ENCODE data around the gene ATG10.

DNA sequence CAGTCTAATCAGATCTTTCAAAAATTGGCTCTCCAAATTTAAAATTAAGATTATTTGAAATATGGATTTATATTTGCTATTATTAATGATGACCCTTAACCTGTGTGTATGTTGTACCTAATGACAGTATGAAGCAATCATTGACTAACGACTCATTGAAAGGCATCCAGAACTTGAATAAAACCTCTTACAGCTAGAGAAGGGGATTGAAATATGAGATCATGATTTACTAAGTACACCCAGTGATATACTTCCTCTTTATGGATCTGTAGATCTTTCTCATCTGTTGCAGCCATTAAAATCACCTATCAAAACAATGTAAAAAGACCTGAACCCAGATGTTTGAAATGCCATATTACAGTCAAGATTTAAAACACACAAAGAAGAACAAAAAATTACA, 179.8 kb downstream of the ATG10 start:
- TF ChIP-seq, protein P1, sequence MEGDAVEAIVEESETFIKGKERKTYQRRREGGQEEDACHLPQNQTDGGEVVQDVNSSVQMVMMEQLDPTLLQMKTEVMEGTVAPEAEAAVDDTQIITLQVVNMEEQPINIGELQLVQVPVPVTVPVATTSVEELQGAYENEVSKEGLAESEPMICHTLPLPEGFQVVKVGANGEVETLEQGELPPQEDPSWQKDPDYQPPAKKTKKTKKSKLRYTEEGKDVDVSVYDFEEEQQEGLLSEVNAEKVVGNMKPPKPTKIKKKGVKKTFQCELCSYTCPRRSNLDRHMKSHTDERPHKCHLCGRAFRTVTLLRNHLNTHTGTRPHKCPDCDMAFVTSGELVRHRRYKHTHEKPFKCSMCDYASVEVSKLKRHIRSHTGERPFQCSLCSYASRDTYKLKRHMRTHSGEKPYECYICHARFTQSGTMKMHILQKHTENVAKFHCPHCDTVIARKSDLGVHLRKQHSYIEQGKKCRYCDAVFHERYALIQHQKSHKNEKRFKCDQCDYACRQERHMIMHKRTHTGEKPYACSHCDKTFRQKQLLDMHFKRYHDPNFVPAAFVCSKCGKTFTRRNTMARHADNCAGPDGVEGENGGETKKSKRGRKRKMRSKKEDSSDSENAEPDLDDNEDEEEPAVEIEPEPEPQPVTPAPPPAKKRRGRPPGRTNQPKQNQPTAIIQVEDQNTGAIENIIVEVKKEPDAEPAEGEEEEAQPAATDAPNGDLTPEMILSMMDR (IDR thresholded peaks at IDR 0.05; ENCODE audit: poor library complexity, severe bottlenecking) = no peak
- TF ChIP-seq EZH2 (IDR thresholded peaks at IDR 0.05; ENCODE audit: borderline replicate concordance, insufficient read depth, low read length, poor library complexity, severe bottlenecking) (no peak), POLR2AphosphoS5 (IDR thresholded peaks at IDR 0.05) (no peak), EP300 (conservative IDR thresholded peaks at IDR 0.05; ENCODE audit: poor library complexity, severe bottlenecking) (no peak)

Measured in neural cell (in vitro differentiated cells).